Colonic mucosa (tissue), 4 donors: ENCODE measurements around the gene SWI5. TPM values are rescaled to one million over a fixed set of nuclear protein-coding genes. Genes with fewer than 3 reads are reported as not detected.

Experiments
- DNase-seq: peaks from one replicate; pipeline ENCODE4 v3.0.0-alpha.2; 2020
- H3K27ac ChIP-seq: fragments of 200-600 bp; one replicate; pipeline ENCODE4 v1.8.0; 2021
- H3K27me3 ChIP-seq: fragments of 200-600 bp; one replicate; pipeline ENCODE4 v1.8.0; 2021
- H3K36me3 ChIP-seq: fragments of 200-600 bp; one replicate; pipeline ENCODE4 v1.8.0; 2021
- H3K4me1 ChIP-seq: fragments of 200-600 bp; one replicate; pipeline ENCODE4 v1.8.0; 2021; ENCODE audit warnings: mild to moderate bottlenecking
- H3K4me3 ChIP-seq: fragments of 200-600 bp; one replicate; pipeline ENCODE4 v1.8.0; 2021
- H3K9ac ChIP-seq, 2 donors: one replicate each; pipeline ENCODE4 v1.7.0; 2013; ENCODE audit warnings: control low read depth in 2 of 2, low read depth in 2 of 2, low read length in 2 of 2
- H3K9me3 ChIP-seq: fragments of 200-600 bp; one replicate; pipeline ENCODE4 v1.8.0; 2021
- CTCF ChIP-seq: fragments of 200-600 bp; IDR thresholded peaks from one replicate; pipeline ENCODE4 v1.8.0; 2022; ENCODE audit warnings: antibody characterized with exemption, mild to moderate bottlenecking
- intact Hi-C: fragments of 100-400 bp; cut with DNase I; formaldehyde crosslinking; loops from one replicate; pipeline ENCODE4 v1.14.1; 2022
- total RNA-seq, 2 donors: library from RNA; stranded (reverse); fragmentation: NEBNext Ultra II Directional in 1 of 2; extraction: Animal tissue kit (Norgen Biotek cat#: 25700) in 1 of 2; gene quantifications; one replicate each; pipeline ENCODE4 v1.2.1, GENCODE V29; 2021
- donor health status: healthy.
- donor health status: DM: no; HTN: no; CAD: no.
- donor health status: DM: no; HTN: no; CAD: no.

Gene SWI5
- total RNA-seq, 2 donors from 2014 or later = 14.4 to 24.2 TPM

GRCh38 chr9:128304971-128305288 lies 28.9 kb downstream of the SWI5 start:
- Histone ChIP-seq H3K27ac (no peak overlapping the region), H3K9ac (no peak overlapping the region), H3K36me3 (no peaks in the 10 kb centered on the region), H3K27me3 (no peaks in the 10 kb centered on the region), H3K4me3 (no peak overlapping the region), H3K4me1 (no peaks in the 10 kb centered on the region), H3K9me3 (no peaks in the 10 kb centered on the region)
- no peak for DNase-seq
- intact Hi-C loops = no loop called here
- no peak for TF ChIP-seq CTCF

GRCh38 chr9:128309551-128309950 lies 33.5 kb downstream of the SWI5 start:
- H3K36me3 ChIP-seq = no peaks in the 10 kb centered on the region
- H3K4me1 ChIP-seq = no peaks in the 10 kb centered on the region
- H3K27ac ChIP-seq = no peak overlapping the region
- no peak for DNase-seq
- no peaks in the 10 kb centered on the region for H3K27me3 ChIP-seq
- intact Hi-C loops = no loop called here
- no peak for TF ChIP-seq CTCF
- H3K9ac ChIP-seq = no peak overlapping the region
- no peaks in the 10 kb centered on the region for H3K9me3 ChIP-seq
- no peak overlapping the region for H3K4me3 ChIP-seq

- Histone ChIP-seq H3K36me3 (no peaks in the 10 kb centered on the region), H3K27me3 (no peaks in the 10 kb centered on the region), H3K9me3 (no peaks in the 10 kb centered on the region), H3K27ac (no peak overlapping the region), H3K9ac (no peak overlapping the region), H3K4me1 (no peaks in the 10 kb centered on the region), H3K4me3 (no peak overlapping the region)
- no peak for DNase-seq
- intact Hi-C loops = no loop called here
- no peak for TF ChIP-seq CTCF
These were observed 34.4 kb downstream of the SWI5 start for GRCh38 chr9:128310461-128310860.

- Histone ChIP-seq H3K9ac (no peak overlapping the region), H3K36me3 (no peaks in the 10 kb centered on the region), H3K27ac (no peak overlapping the region), H3K4me3 (no peak overlapping the region), H3K27me3 (no peaks in the 10 kb centered on the region), H3K4me1 (no peaks in the 10 kb centered on the region), H3K9me3 (no peaks in the 10 kb centered on the region)
- no peak for TF ChIP-seq CTCF
- no peak for DNase-seq
- intact Hi-C loops = no loop called here
These were observed 38.6 kb downstream of the SWI5 start for GRCh38 chr9:128314697-128315096.

GRCh38 chr9:128316421-128316820 lies 40.3 kb downstream of the SWI5 start:
- Histone ChIP-seq H3K36me3 (no peaks in the 10 kb centered on the region), H3K9ac (no peak overlapping the region), H3K4me3 (no peak overlapping the region), H3K27ac (no peak overlapping the region), H3K4me1 (no peaks in the 10 kb centered on the region), H3K27me3 (no peaks in the 10 kb centered on the region), H3K9me3 (no peaks in the 10 kb centered on the region)
- no peak for TF ChIP-seq CTCF
- intact Hi-C loops = no loop called here
- DNase-seq = no peak

- H3K4me1 ChIP-seq = no peaks in the 10 kb centered on the region
- H3K9me3 ChIP-seq = no peaks in the 10 kb centered on the region
- no peak for TF ChIP-seq CTCF
- no peaks in the 10 kb centered on the region for H3K36me3 ChIP-seq
- no peak overlapping the region for H3K27ac ChIP-seq
- intact Hi-C loops = no loop called here
- no peak overlapping the region for H3K9ac ChIP-seq
- no peak for DNase-seq
- H3K27me3 ChIP-seq = no peaks in the 10 kb centered on the region
- H3K4me3 ChIP-seq = no peak overlapping the region
These were observed 41.6 kb downstream of the SWI5 start for GRCh38 chr9:128317629-128318028.
